Measurements from ENCODE around the gene RBM19.

RBM19 gene

GRCh38 chr12:113954547-113954946 is 11.6 kb downstream of the RBM19 start:
- Histone ChIP-seq H3K36me3 (ENCODE audit: control insufficient read depth, low read length) (peaks cover 33% of the 10 kb centered on the region), H3K27me3 (ENCODE audit: control insufficient read depth, low read length) (no peaks in the 10 kb centered on the region), H3K9me3 (ENCODE audit: control insufficient read depth, insufficient read depth, low read length) (no peaks in the 10 kb centered on the region), H3K79me2 (ENCODE audit: control insufficient read depth, low read length) (no peaks in the 10 kb centered on the region), H3K27ac (ENCODE audit: low read depth, low read length) (no peak overlapping the region), H4K20me1 (ENCODE audit: control insufficient read depth, insufficient read depth, low read depth, low read length) (no peaks in the 10 kb centered on the region), H3F3A (ENCODE audit: control insufficient read depth, insufficient read depth) (no peaks in the 10 kb centered on the region), H3K4me2 (ENCODE audit: low read length) (no peak overlapping the region), H3K4me3 (ENCODE audit: low read length) (no peak overlapping the region), H3K4me1 (ENCODE audit: control insufficient read depth, low read length) (no peaks in the 10 kb centered on the region), H3K9me2 (replicated peaks; ENCODE audit: control insufficient read depth, low read length) (no peaks in the 10 kb centered on the region)
- no peak for TF ChIP-seq EZH2phosphoT487 (IDR thresholded peaks at IDR 0.05; ENCODE audit: borderline replicate concordance, low read length)
- TF ChIP-seq CTCF (IDR thresholded peaks at IDR 0.05; ENCODE audit: low read depth, low read length, poor library complexity, severe bottlenecking), result no peak

GRCh38 chr12:113950873-113951272 is 15.3 kb downstream of the RBM19 start:
- Histone ChIP-seq H4K20me1 (ENCODE audit: control insufficient read depth, insufficient read depth, low read depth, low read length) (no peaks in the 10 kb centered on the region), H3K27me3 (ENCODE audit: control insufficient read depth, low read length) (no peaks in the 10 kb centered on the region), H3K36me3 (ENCODE audit: control insufficient read depth, low read length) (peaks cover 52% of the 10 kb centered on the region), H3K9me2 (replicated peaks; ENCODE audit: control insufficient read depth, low read length) (no peaks in the 10 kb centered on the region), H3F3A (ENCODE audit: control insufficient read depth, insufficient read depth) (no peaks in the 10 kb centered on the region), H3K4me2 (ENCODE audit: low read length) (no peak overlapping the region), H3K4me1 (ENCODE audit: control insufficient read depth, low read length) (no peaks in the 10 kb centered on the region), H3K79me2 (ENCODE audit: control insufficient read depth, low read length) (no peaks in the 10 kb centered on the region), H3K27ac (ENCODE audit: low read depth, low read length) (no peak overlapping the region), H3K4me3 (ENCODE audit: low read length) (no peak overlapping the region), H3K9me3 (ENCODE audit: control insufficient read depth, insufficient read depth, low read length) (no peaks in the 10 kb centered on the region)
- TF ChIP-seq EZH2phosphoT487 (IDR thresholded peaks at IDR 0.05; ENCODE audit: borderline replicate concordance, low read length) (no peak), CTCF (IDR thresholded peaks at IDR 0.05; ENCODE audit: low read depth, low read length, poor library complexity, severe bottlenecking) (no peak)

- no peaks in the 10 kb centered on the region for H4K20me1 ChIP-seq (ENCODE audit: control insufficient read depth, insufficient read depth, low read depth, low read length)
- H3K27ac ChIP-seq (ENCODE audit: low read depth, low read length), result no peak overlapping the region
- no peak overlapping the region for H3K4me2 ChIP-seq (ENCODE audit: low read length)
- H3K36me3 ChIP-seq (ENCODE audit: control insufficient read depth, low read length), result peaks cover 49% of the 10 kb centered on the region
- no peaks in the 10 kb centered on the region for H3F3A ChIP-seq (ENCODE audit: control insufficient read depth, insufficient read depth)
- H3K27me3 ChIP-seq (ENCODE audit: control insufficient read depth, low read length), result no peaks in the 10 kb centered on the region
- H3K79me2 ChIP-seq (ENCODE audit: control insufficient read depth, low read length), result no peaks in the 10 kb centered on the region
- H3K9me3 ChIP-seq (ENCODE audit: control insufficient read depth, insufficient read depth, low read length), result no peaks in the 10 kb centered on the region
- TF ChIP-seq EZH2phosphoT487 (IDR thresholded peaks at IDR 0.05; ENCODE audit: borderline replicate concordance, low read length) (no peak), CTCF (IDR thresholded peaks at IDR 0.05; ENCODE audit: low read depth, low read length, poor library complexity, severe bottlenecking) (no peak)
- H3K4me1 ChIP-seq (ENCODE audit: control insufficient read depth, low read length), result no peaks in the 10 kb centered on the region
- H3K9me2 ChIP-seq (replicated peaks; ENCODE audit: control insufficient read depth, low read length), result no peaks in the 10 kb centered on the region
- no peak overlapping the region for H3K4me3 ChIP-seq (ENCODE audit: low read length)
These were observed 16.5 kb downstream of the RBM19 start for GRCh38 chr12:113949321-113950305.
